ELR (cell line): ENCODE measurements around the gene SIN3A.
"Not testable (repeated sequence)": the region's sequence is repeated elsewhere in the genome, so short reads cannot be mapped to it uniquely, and the experiment has no call there.

Experiments used
- DNase-seq: peaks from one replicate; pipeline ENCODE4 v3.0.0-alpha.2; 2015; ENCODE audit warnings: low read depth

The SIN3A gene

GRCh38 chr15:75450307-75451201 is 936 bp downstream of the SIN3A start:
- DNase-seq, result peak; percentile 97

- DNase-seq, result no peak
Measured at GRCh38 chr15:75449585-75450306, 1.7 kb downstream of the SIN3A start.

GRCh38 chr15:75448171-75448570 is 3.3 kb downstream of the SIN3A start:
- not testable (repeated sequence) for DNase-seq

- no peak for DNase-seq
Measured at GRCh38 chr15:75446151-75446550, 5.3 kb downstream of the SIN3A start.

- DNase-seq, result not testable (repeated sequence)
Measured at GRCh38 chr15:75445324-75445723, 6.2 kb downstream of the SIN3A start.

- DNase-seq, result peak; percentile 70
Measured at GRCh38 chr15:75443972-75444453, 7.5 kb downstream of the SIN3A start.

GRCh38 chr15:75437721-75438120 is 13.8 kb downstream of the SIN3A start:
- DNase-seq, result no peak

GRCh38 chr15:75436881-75437280 is 14.6 kb downstream of the SIN3A start:
- no peak for DNase-seq

- DNase-seq, result no peak
Measured at GRCh38 chr15:75431682-75432081, 19.8 kb downstream of the SIN3A start.

- no peak for DNase-seq
Measured at GRCh38 chr15:75431270-75431669, 20.2 kb downstream of the SIN3A start.

GRCh38 chr15:75430259-75430658 is 21.2 kb downstream of the SIN3A start:
- no peak for DNase-seq

- no peak for DNase-seq
Measured at GRCh38 chr15:75428152-75428551, 23.3 kb downstream of the SIN3A start.

- DNase-seq, result no peak
Measured at GRCh38 chr15:75425966-75426500, 25.5 kb downstream of the SIN3A start.

- no peak for DNase-seq
Measured at GRCh38 chr15:75422554-75422953, 28.9 kb downstream of the SIN3A start.

GRCh38 chr15:75420698-75421097 is 30.8 kb downstream of the SIN3A start:
- DNase-seq, result peak; percentile 7

GRCh38 chr15:75416584-75416983 is 34.9 kb downstream of the SIN3A start:
- no peak for DNase-seq

GRCh38 chr15:75410196-75410595 is 41.3 kb downstream of the SIN3A start:
- DNase-seq, result no peak

GRCh38 chr15:75407083-75407482 is 44.4 kb downstream of the SIN3A start:
- DNase-seq, result no peak

- DNase-seq, result no peak
Measured at GRCh38 chr15:75403892-75404291, 47.6 kb downstream of the SIN3A start.

GRCh38 chr15:75397494-75397893 is 54.0 kb downstream of the SIN3A start:
- DNase-seq, result peak; percentile 49

- DNase-seq, result no peak
Measured at GRCh38 chr15:75389791-75390382, 61.6 kb downstream of the SIN3A start.

GRCh38 chr15:75383986-75384385 is 67.5 kb downstream of the SIN3A start:
- DNase-seq, result not testable (repeated sequence)
